OCI-LY7 (cell line): ENCODE results near the gene C1QTNF9. TPM values are rescaled to one million over a fixed set of nuclear protein-coding genes. Genes with fewer than 3 reads are reported as not detected.
"Not testable (repeated sequence)": the region's sequence is repeated elsewhere in the genome, so short reads cannot be mapped to it uniquely, and the experiment has no call there.

Experiments
- BruUV-seq: library from RNA; stranded (reverse); fragments of 400-500 nt; replicated peaks from 2 replicates; lab custom pipeline; 2021; lab: Mats Ljungman, UMichigan
- CTCF ChIA-PET: fragments of 300-600 bp; sonication (Branson Sonifier 250); formaldehyde crosslinking; loops from one replicate; lab custom pipeline; 2022; ENCODE audit warnings: antibody characterized with exemption; ENCODE audit not compliant: unreplicated experiment; lab: Charles Lee
- POLR2A ChIA-PET: fragments of 300-600 bp; sonication (Branson Sonifier 250); formaldehyde crosslinking; loops from one replicate; lab custom pipeline; 2022; ENCODE audit warnings: antibody characterized with exemption; lab: Charles Lee
- DNase-seq: peaks from one replicate; pipeline ENCODE4 v3.0.0-alpha.2; 2015; ENCODE audit warnings: low spot score
- H2AFZ ChIP-seq: fragments of 200-600 bp; sonication (generic), shearing (Covaris generic); 2 replicates; pipeline ENCODE4 v1.6.1; 2014; ENCODE audit warnings: mild to moderate bottlenecking, antibody characterized with exemption, low read length, moderate library complexity
- H3K27ac ChIP-seq: fragments of 200-600 bp; sonication (generic); 2 replicates; pipeline ENCODE4 v1.5.1; 2014; ENCODE audit warnings: mixed run types, low read depth, mild to moderate bottlenecking, moderate library complexity, low read length, inconsistent platforms; ENCODE audit not compliant: poor library complexity, severe bottlenecking
- H3K36me3 ChIP-seq: fragments of 200-600 bp; sonication (generic); 2 replicates; pipeline ENCODE4 v1.6.1; 2014; ENCODE audit warnings: mild to moderate bottlenecking, antibody characterized with exemption, low read length, moderate library complexity, mixed read lengths; ENCODE audit not compliant: insufficient read depth
- H3K4me1 ChIP-seq: fragments of 200-600 bp; sonication (generic); 2 replicates; pipeline ENCODE4 v1.5.1; 2014; ENCODE audit warnings: mild to moderate bottlenecking, low read length; ENCODE audit not compliant: insufficient read depth, poor library complexity, severe bottlenecking
- H3K4me2 ChIP-seq: fragments of 200-600 bp; sonication (generic); 2 replicates; pipeline ENCODE4 v1.6.1; 2014; ENCODE audit warnings: mild to moderate bottlenecking, low read length
- H3K4me3 ChIP-seq: fragments of 200-600 bp; sonication (generic); 2 replicates; pipeline ENCODE4 v1.5.1; 2014; ENCODE audit warnings: mild to moderate bottlenecking, low read depth, low read length; ENCODE audit not compliant: poor library complexity, severe bottlenecking
- H3K79me2 ChIP-seq: fragments of 200-600 bp; sonication (generic); 2 replicates; pipeline ENCODE4 v1.6.1; 2016; ENCODE audit warnings: low read depth, mild to moderate bottlenecking, low read length, moderate library complexity, mixed read lengths; ENCODE audit not compliant: insufficient read depth
- H3K9me2 ChIP-seq: fragments of 200-600 bp; sonication (generic); 2 replicates; pipeline ENCODE4 v1.6.1; 2016; ENCODE audit warnings: mild to moderate bottlenecking, low read length, mixed read lengths; ENCODE audit not compliant: insufficient read depth
- H3K9me3 ChIP-seq: fragments of 200-600 bp; sonication (generic); 2 replicates; pipeline ENCODE4 v1.6.1; 2014; ENCODE audit warnings: mild to moderate bottlenecking, mixed run types, low read length, mixed read lengths
- H4K20me1 ChIP-seq: fragments of 200-600 bp; sonication (generic); 2 replicates; pipeline ENCODE4 v1.6.1; 2014; ENCODE audit warnings: mild to moderate bottlenecking, antibody characterized with exemption, low read length, moderate library complexity, mixed read lengths; ENCODE audit not compliant: insufficient read depth
- CTCF ChIP-seq: fragments of 200-600 bp; sonication (generic); conservative IDR thresholded peaks from 2 replicates; pipeline ENCODE4 v1.5.1; 2014; ENCODE audit warnings: mild to moderate bottlenecking, antibody characterized with exemption, low read length, moderate library complexity, mixed read lengths
- EZH2phosphoT487 ChIP-seq: fragments of 200-600 bp; sonication (generic); IDR thresholded peaks from 2 replicates; pipeline ENCODE4 v1.6.1; 2018; ENCODE audit warnings: low read depth, borderline replicate concordance, mild to moderate bottlenecking, mixed run types, antibody characterized with exemption, low read length, moderate library complexity, mixed read lengths
- intact Hi-C: fragments of 100-400 bp; cut with micrococcal nuclease; formaldehyde crosslinking; loops from one replicate; pipeline ENCODE4 v1.10.0; 2022; ENCODE audit not compliant: unreplicated experiment
- total RNA-seq, 2 experiments: library from RNA; depleted of rRNA in 1 of 2; stranded (reverse); fragments of >200 nt in 1 of 2; shearing (Covaris generic) in 1 of 2; gene quantifications; 2 replicates each; pipeline ENCODE4 v1.2.3, GENCODE V29; 2014 to 2022

Gene C1QTNF9
- total RNA-seq, 2 experiments from 2014 or later, result not detected

- H3K4me3 ChIP-seq, result no peak overlapping the region
- POLR2A ChIA-PET, result no interaction called here
- no peak overlapping the region for H2AFZ ChIP-seq
- intact Hi-C loops, result no loop called here
- H3K4me2 ChIP-seq, result no peak overlapping the region
- no peaks in the 10 kb centered on the region for H3K36me3 ChIP-seq
- TF ChIP-seq EZH2phosphoT487 (no peak), CTCF (no peak)
- H3K9me2 ChIP-seq, result no peaks in the 10 kb centered on the region
- no peak for DNase-seq
- H3K4me1 ChIP-seq, result no peaks in the 10 kb centered on the region
- CTCF ChIA-PET, result no interaction called here
- H3K79me2 ChIP-seq, result no peaks in the 10 kb centered on the region
- H3K27ac ChIP-seq, result no peak overlapping the region
- H3K9me3 ChIP-seq, result no peaks in the 10 kb centered on the region
- BruUV-seq, result no TSS peak
- no peaks in the 10 kb centered on the region for H4K20me1 ChIP-seq
Measured at GRCh38 chr13:24361852-24362366, 52.5 kb downstream of the C1QTNF9 start.

GRCh38 chr13:24362435-24362952 is 53.1 kb downstream of the C1QTNF9 start:
- no peaks in the 10 kb centered on the region for H4K20me1 ChIP-seq
- no peak overlapping the region for H3K4me2 ChIP-seq
- H3K79me2 ChIP-seq, result no peaks in the 10 kb centered on the region
- H3K4me3 ChIP-seq, result no peak overlapping the region
- intact Hi-C loops, result no loop called here
- H3K9me2 ChIP-seq, result no peaks in the 10 kb centered on the region
- no peak overlapping the region for H3K27ac ChIP-seq
- no peak overlapping the region for H2AFZ ChIP-seq
- ChIA-PET POLR2A (no interaction called here), CTCF (no interaction called here)
- DNase-seq, result no peak
- H3K4me1 ChIP-seq, result no peaks in the 10 kb centered on the region
- TF ChIP-seq CTCF (no peak), EZH2phosphoT487 (no peak)
- no peaks in the 10 kb centered on the region for H3K36me3 ChIP-seq
- BruUV-seq, result no TSS peak
- H3K9me3 ChIP-seq, result no peaks in the 10 kb centered on the region

- Histone ChIP-seq H3K9me3 (no peaks in the 10 kb centered on the region), H3K36me3 (no peaks in the 10 kb centered on the region), H3K4me2 (no peak overlapping the region), H2AFZ (no peak overlapping the region), H3K27ac (no peak overlapping the region), H3K4me1 (no peaks in the 10 kb centered on the region), H3K4me3 (no peak overlapping the region), H3K79me2 (no peaks in the 10 kb centered on the region), H3K9me2 (no peaks in the 10 kb centered on the region), H4K20me1 (no peaks in the 10 kb centered on the region)
- DNase-seq, result no peak
- CTCF ChIA-PET, result no interaction called here
- POLR2A ChIA-PET, result no interaction called here
- TF ChIP-seq EZH2phosphoT487 (no peak), CTCF (no peak)
- intact Hi-C loops, result no loop called here
- BruUV-seq, result no TSS peak
Measured at GRCh38 chr13:24365191-24365590, 55.8 kb downstream of the C1QTNF9 start.

- intact Hi-C loops, result not testable (repeated sequence)
Measured at GRCh38 chr13:24366315-24366714, 56.9 kb downstream of the C1QTNF9 start.

More at GRCh38 chr13:24366315-24366714, 56.9 kb downstream of the C1QTNF9 start:
- H3K79me2 ChIP-seq, H3K36me3 ChIP-seq, CTCF ChIA-PET, H3K9me3 ChIP-seq, H2AFZ ChIP-seq, H3K4me1 ChIP-seq, BruUV-seq, H4K20me1 ChIP-seq, DNase-seq, H3K9me2 ChIP-seq, H3K4me3 ChIP-seq, H3K4me2 ChIP-seq, H3K27ac ChIP-seq: not testable (repeated sequence)
- POLR2A ChIA-PET, result interaction anchor here (0.6 kb wide), 1 partner anchor 24 kb away, joined by 3 read pairs; no protein-coding TSS in a partner anchor
